Measurements from ENCODE around the gene DESI1.

The DESI1 gene

GRCh38 chr22:41557401-41558240 lies 63.2 kb downstream of the DESI1 start:
- no peak for DNase-seq (ENCODE audit: low read depth)

- no peak for DNase-seq (ENCODE audit: low read depth)
Measured at GRCh38 chr22:41556561-41556960, 64.3 kb downstream of the DESI1 start.

DNA sequence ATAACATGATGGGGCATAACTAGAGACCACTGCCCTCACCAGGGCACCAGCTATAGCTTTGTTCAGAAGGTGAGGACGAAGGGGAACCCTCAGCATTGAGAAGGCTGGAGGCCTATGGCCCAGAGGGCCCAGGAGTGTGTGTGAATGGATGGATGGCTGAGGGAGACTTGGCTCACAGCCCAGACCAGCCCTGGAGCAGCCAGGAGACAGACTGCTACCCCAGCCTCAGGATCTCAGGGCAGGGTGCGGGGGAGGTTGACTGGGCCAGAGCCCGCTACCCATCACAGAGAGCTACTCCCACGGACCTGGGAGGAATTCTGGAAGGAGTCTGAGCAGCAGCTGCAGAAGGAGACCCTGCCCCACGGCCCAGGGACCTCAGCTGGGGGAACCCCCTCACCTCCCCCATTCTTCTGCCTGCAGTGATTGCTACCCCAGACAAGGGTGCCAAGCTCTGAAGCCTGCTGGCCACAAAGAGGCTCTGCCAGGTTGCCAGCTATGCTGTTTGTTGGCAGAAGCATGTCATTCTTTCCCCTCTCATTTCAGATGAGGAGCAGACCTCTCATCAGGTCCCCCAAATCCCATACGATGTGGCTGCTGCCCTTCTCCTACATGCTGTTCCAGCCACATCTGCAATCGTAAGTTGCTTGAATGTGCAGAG lies 65.4 kb downstream of the DESI1 start:
- no peak for DNase-seq (ENCODE audit: low read depth)

DNA sequence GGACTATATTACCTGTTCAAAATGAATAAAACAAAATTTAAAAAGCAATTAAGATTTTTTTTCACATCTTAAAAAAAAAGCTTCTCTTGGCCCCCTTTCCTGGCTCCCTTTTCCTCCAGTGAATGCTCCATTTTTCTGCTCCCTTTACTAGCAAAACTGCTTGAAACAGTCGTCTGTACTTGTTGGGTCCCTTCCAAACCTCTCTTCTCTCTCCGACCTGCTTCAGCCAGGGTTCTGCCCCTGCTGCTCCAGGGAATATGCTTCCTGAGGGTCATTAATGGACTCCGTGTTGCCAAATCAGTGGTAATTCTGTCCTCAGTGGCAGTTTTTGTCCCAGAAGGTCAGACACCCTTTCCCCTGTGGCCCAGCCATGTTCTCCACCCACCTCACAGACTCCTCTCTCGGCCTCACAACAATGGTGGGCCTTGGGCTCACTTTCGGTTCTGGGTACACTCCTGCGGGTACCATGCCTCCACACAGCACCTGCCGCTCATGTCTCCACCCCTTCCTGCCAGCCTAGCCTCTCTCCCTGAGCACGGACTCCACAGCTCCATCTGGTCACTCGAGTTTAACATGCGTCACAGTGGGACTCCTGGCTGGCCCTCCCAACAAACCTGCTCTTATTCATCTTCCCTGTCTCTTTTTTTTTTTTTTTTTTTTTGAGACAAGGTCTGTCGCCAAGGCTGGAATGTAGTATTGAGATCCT lies 68.8 kb downstream of the DESI1 start:
- no peak for DNase-seq (ENCODE audit: low read depth)

GRCh38 chr22:41550952-41551491 lies 69.8 kb downstream of the DESI1 start:
- no peak for DNase-seq (ENCODE audit: low read depth)

- no peak for DNase-seq (ENCODE audit: low read depth)
Measured at GRCh38 chr22:41548830-41549211, 72.0 kb downstream of the DESI1 start.
